ENCODE measurements around the gene PPAN. TPM values are rescaled to one million over a fixed set of nuclear protein-coding genes. Genes with fewer than 3 reads are reported as not detected.

Gene PPAN
- polyA plus RNA-seq, 3 donors, result 7.2 to 26.2 (median 7.6) TPM

DNA sequence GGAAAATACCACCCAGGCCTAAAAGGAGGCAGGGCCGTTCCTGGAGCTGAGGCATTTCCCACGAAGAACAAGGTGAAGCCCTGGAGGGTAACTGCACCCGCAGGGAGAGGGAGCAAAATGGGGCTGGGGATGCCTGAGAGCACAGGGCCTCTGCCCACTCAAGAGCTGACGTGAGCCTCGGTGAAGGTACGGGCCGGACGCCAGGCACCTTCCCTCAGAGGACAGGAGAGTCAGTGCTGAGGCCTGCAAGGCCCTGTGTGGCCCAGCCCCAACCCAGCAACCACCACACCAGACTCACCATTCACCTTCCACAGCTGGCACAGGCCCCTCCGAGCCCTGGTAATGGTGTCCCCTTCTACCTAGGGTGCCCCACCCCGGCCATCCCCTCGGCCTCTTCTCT lies 52.3 kb downstream of the PPAN start:
- DNase-seq, result no peak
- H3K9ac ChIP-seq (ENCODE audit: insufficient read depth, low read length, poor library complexity, severe bottlenecking), result no peak overlapping the region
- no peaks in the 10 kb centered on the region for H3K4me1 ChIP-seq (ENCODE audit: control insufficient read depth in 1 of 2, insufficient read depth in 2 of 2, low read length in 2 of 2)
- peaks cover 89 to 99% of the 10 kb centered on the region in 2 donors for H3K36me3 ChIP-seq (replicated peaks in 1 of 2; ENCODE audit: control insufficient read depth in 1 of 2, insufficient read depth in 2 of 2, low read length in 2 of 2)
- no peaks in the 10 kb centered on the region for H3K27me3 ChIP-seq (ENCODE audit: control insufficient read depth in 2 of 2, insufficient read depth in 2 of 2, low read length in 2 of 2)
- H3K27ac ChIP-seq (ENCODE audit: low read depth in 1 of 2, low read length in 2 of 2), result peak overlapping the region in 1 of 2 donors; percentile 14
- TF ChIP-seq, protein P1, sequence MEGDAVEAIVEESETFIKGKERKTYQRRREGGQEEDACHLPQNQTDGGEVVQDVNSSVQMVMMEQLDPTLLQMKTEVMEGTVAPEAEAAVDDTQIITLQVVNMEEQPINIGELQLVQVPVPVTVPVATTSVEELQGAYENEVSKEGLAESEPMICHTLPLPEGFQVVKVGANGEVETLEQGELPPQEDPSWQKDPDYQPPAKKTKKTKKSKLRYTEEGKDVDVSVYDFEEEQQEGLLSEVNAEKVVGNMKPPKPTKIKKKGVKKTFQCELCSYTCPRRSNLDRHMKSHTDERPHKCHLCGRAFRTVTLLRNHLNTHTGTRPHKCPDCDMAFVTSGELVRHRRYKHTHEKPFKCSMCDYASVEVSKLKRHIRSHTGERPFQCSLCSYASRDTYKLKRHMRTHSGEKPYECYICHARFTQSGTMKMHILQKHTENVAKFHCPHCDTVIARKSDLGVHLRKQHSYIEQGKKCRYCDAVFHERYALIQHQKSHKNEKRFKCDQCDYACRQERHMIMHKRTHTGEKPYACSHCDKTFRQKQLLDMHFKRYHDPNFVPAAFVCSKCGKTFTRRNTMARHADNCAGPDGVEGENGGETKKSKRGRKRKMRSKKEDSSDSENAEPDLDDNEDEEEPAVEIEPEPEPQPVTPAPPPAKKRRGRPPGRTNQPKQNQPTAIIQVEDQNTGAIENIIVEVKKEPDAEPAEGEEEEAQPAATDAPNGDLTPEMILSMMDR (IDR thresholded peaks at IDR 0.05), result no peak
- Mint-ChIP-seq H3K36me3 (peaks cover 89 to 98% of the 10 kb centered on the region in 2 donors), H3K4me3 (no peak overlapping the region), H3K4me1 (no peaks in the 10 kb centered on the region), H3K9me3 (peaks cover 0 to 2% (median 0%) of the 10 kb centered on the region in 7 donors), H3K27me3 (ENCODE audit: low read depth in 3 of 3) (peaks cover 0 to 2% (median 0%) of the 10 kb centered on the region in 3 donors), H3K27ac (peak overlapping the region in 4 of 7 donors; percentile 36 to 78 (median 56))
- H3K4me3 ChIP-seq (replicated peaks in 1 of 3; ENCODE audit: low read depth in 2 of 3, low read length in 3 of 3), result no peak overlapping the region
- no peak overlapping the region for H2AFZ ChIP-seq (ENCODE audit: insufficient read depth, low read depth, low read length, poor library complexity, severe bottlenecking)
- H3K4me2 ChIP-seq (replicated peaks; ENCODE audit: extremely low read depth, low read length, poor library complexity, severe bottlenecking), result no peak overlapping the region
- 98% methylated on average over 8 of the region's 11 CpGs for WGBS (ENCODE audit: insufficient coverage)
- no peaks in the 10 kb centered on the region for H3K79me2 ChIP-seq (ENCODE audit: insufficient read depth, low read length)
- no peaks in the 10 kb centered on the region for H4K20me1 ChIP-seq (ENCODE audit: insufficient read depth, low read length)
- intact Hi-C loops (cut with micrococcal nuclease), result no loop called here
- no peaks in the 10 kb centered on the region for H3K9me3 ChIP-seq (replicated peaks in 1 of 2; ENCODE audit: control insufficient read depth in 1 of 2, insufficient read depth in 1 of 2, low read length in 2 of 2)

DNA sequence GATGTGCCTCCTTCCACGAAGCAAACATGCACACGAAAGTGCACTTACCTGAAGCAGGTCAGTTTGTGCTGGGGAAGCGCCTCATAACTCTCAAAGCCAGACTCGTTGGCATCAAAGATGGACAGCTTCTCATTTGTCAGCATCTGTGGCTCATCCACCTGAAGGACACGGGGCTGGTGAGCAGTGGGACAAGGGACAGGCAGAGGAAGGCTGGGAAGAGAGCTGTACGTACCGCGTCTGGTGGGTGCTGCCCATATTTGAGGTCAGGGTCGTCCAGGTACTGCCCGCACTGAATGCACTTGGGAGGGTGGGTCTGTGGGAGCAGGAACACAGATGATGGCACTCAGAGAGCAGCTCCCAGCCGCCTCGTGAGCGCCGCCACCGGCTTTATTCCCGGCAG lies 53.4 kb downstream of the PPAN start:
- Mint-ChIP-seq H3K27me3 (ENCODE audit: low read depth in 3 of 3) (peaks cover 0 to 2% (median 0%) of the 10 kb centered on the region in 3 donors), H3K4me1 (no peaks in the 10 kb centered on the region), H3K9me3 (peaks cover 0 to 2% (median 0%) of the 10 kb centered on the region in 7 donors), H3K27ac (peak overlapping the region in 2 of 7 donors; percentile 50 to 65), H3K36me3 (peaks cover 83 to 98% of the 10 kb centered on the region in 2 donors), H3K4me3 (no peak overlapping the region)
- H3K4me1 ChIP-seq (ENCODE audit: control insufficient read depth in 1 of 2, insufficient read depth in 2 of 2, low read length in 2 of 2), result no peaks in the 10 kb centered on the region
- no peak for DNase-seq
- no peak overlapping the region for H3K9ac ChIP-seq (ENCODE audit: insufficient read depth, low read length, poor library complexity, severe bottlenecking)
- TF ChIP-seq, protein P1 (IDR thresholded peaks at IDR 0.05), result no peak
- H2AFZ ChIP-seq (ENCODE audit: insufficient read depth, low read depth, low read length, poor library complexity, severe bottlenecking), result no peak overlapping the region
- no peak overlapping the region for H3K4me3 ChIP-seq (replicated peaks in 1 of 3; ENCODE audit: low read depth in 2 of 3, low read length in 3 of 3)
- H3K79me2 ChIP-seq (ENCODE audit: insufficient read depth, low read length), result no peaks in the 10 kb centered on the region
- H3K9me3 ChIP-seq (replicated peaks in 1 of 2; ENCODE audit: control insufficient read depth in 1 of 2, insufficient read depth in 1 of 2, low read length in 2 of 2), result no peaks in the 10 kb centered on the region
- 98% methylated on average over 16 of the region's 16 CpGs for WGBS (ENCODE audit: insufficient coverage)
- H3K36me3 ChIP-seq (replicated peaks in 1 of 2; ENCODE audit: control insufficient read depth in 1 of 2, insufficient read depth in 2 of 2, low read length in 2 of 2), result peaks cover 89 to 99% of the 10 kb centered on the region in 2 donors
- intact Hi-C loops (cut with micrococcal nuclease), result no loop called here
- H3K27me3 ChIP-seq (ENCODE audit: control insufficient read depth in 2 of 2, insufficient read depth in 2 of 2, low read length in 2 of 2), result no peaks in the 10 kb centered on the region
- H4K20me1 ChIP-seq (ENCODE audit: insufficient read depth, low read length), result no peaks in the 10 kb centered on the region
- no peak overlapping the region for H3K27ac ChIP-seq (ENCODE audit: low read depth in 1 of 2, low read length in 2 of 2)
- no peak overlapping the region for H3K4me2 ChIP-seq (replicated peaks; ENCODE audit: extremely low read depth, low read length, poor library complexity, severe bottlenecking)

Small RNAs within 50 kb of the gene (small RNA-seq; reads per million reads assigned to genes)
- gene SNORD105 (ENCODE audit: insufficient read length, low read depth) (471 reads per million, percentile 98 among the genes with 10 or more reads in this experiment), gene SNORD105B (ENCODE audit: insufficient read length, low read depth) (462 reads per million, percentile 98 among the genes with 10 or more reads in this experiment)

Other genes starting within 250 kb of the PPAN start
- gene OLFM2, start 169.8 kb upstream of the PPAN start, polyA plus RNA-seq, result not detected
- gene COL5A3, start 95.9 kb upstream of the PPAN start, polyA plus RNA-seq, result not detected
- gene RDH8, start 92.9 kb upstream of the PPAN start, polyA plus RNA-seq, result not detected
- gene SHFL, start 20.0 kb upstream of the PPAN start, polyA plus RNA-seq, result 100 to 1,000 TPM in 1 of 3 donors, 10 to 100 TPM in 2; 12.6 to 106 (median 17.6) TPM
- 1 to 10 TPM in 1 of 3 donors, not detected in 2; 2.1 TPM for gene ANGPTL6, start 3.7 kb upstream of the PPAN start, polyA plus RNA-seq
- 1 to 10 TPM in 1 of 3 donors, under 1 TPM in 2; 0.50 to 10.0 (median 0.69) TPM for gene P2RY11, start 5.3 kb downstream of the PPAN start, polyA plus RNA-seq
- gene EIF3G, start 13.5 kb downstream of the PPAN start, polyA plus RNA-seq, result 100 to 1,000 TPM; 148 to 368 (median 166) TPM
- 10 to 100 TPM; 17.6 to 72.5 (median 19.0) TPM for gene DNMT1, start 88.6 kb downstream of the PPAN start, polyA plus RNA-seq
- 1 to 10 TPM in 1 of 3 donors, under 1 TPM in 2; 0.40 to 2.0 (median 0.55) TPM for gene S1PR2, start 125.0 kb downstream of the PPAN start, polyA plus RNA-seq
- 10 to 100 TPM; 20.4 to 40.2 (median 22.7) TPM for gene MRPL4, start 145.9 kb downstream of the PPAN start, polyA plus RNA-seq
- 100 to 1,000 TPM in 1 of 3 donors, 10 to 100 TPM in 2; 21.6 to 118 (median 40.8) TPM for gene ICAM1, start 164.8 kb downstream of the PPAN start, polyA plus RNA-seq
- 10 to 100 TPM in 2 of 3 donors, 1 to 10 TPM in 1; 5.5 to 17.3 (median 11.2) TPM for gene ICAM4, start 180.6 kb downstream of the PPAN start, polyA plus RNA-seq
- 1 to 10 TPM in 1 of 3 donors, under 1 TPM in 1, not detected in 1; 0.21 to 2.1 TPM for gene ICAM5, start 183.6 kb downstream of the PPAN start, polyA plus RNA-seq
- gene ZGLP1, start 203.5 kb downstream of the PPAN start, polyA plus RNA-seq, result 10 to 100 TPM in 1 of 3 donors, 1 to 10 TPM in 2; 3.5 to 11.7 (median 9.4) TPM
- 1 to 10 TPM; 5.5 to 6.8 (median 6.7) TPM for gene FDX2, start 209.7 kb downstream of the PPAN start, polyA plus RNA-seq
- gene RAVER1, start 227.2 kb downstream of the PPAN start, polyA plus RNA-seq, result 10 to 100 TPM in 1 of 3 donors, 1 to 10 TPM in 2; 6.0 to 20.7 (median 9.0) TPM
- 100 to 1,000 TPM; 189 to 234 (median 198) TPM for gene ICAM3, start 233.3 kb downstream of the PPAN start, polyA plus RNA-seq